ENCODE results near the gene ZNF518B. TPM values are rescaled to one million over a fixed set of nuclear protein-coding genes. Genes with fewer than 3 reads are reported as not detected.

Gene ZNF518B
- total RNA-seq, 1 experiment from 2014 or later: 38.7 TPM

DNA sequence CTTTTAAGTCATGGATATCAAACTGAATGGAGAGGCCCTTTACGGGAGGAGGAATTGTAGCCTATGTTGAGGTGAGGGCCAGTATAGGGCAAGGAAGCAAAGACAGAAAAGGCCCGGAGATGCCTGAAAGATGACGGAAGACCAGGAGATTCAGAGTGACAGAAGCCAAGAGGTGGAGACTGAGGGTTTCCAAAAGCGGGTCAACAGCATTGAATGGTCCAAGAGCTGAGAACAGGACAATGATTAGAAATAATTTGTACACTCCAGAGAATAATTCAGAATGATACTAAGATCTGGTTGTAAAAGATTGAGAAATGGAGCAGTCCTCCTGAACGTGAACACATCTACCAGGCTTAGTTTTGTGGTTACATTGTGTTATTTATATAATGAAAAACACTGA lies 45.5 kb upstream of the ZNF518B start (continued):
- TF ChIP-seq, protein P1, sequence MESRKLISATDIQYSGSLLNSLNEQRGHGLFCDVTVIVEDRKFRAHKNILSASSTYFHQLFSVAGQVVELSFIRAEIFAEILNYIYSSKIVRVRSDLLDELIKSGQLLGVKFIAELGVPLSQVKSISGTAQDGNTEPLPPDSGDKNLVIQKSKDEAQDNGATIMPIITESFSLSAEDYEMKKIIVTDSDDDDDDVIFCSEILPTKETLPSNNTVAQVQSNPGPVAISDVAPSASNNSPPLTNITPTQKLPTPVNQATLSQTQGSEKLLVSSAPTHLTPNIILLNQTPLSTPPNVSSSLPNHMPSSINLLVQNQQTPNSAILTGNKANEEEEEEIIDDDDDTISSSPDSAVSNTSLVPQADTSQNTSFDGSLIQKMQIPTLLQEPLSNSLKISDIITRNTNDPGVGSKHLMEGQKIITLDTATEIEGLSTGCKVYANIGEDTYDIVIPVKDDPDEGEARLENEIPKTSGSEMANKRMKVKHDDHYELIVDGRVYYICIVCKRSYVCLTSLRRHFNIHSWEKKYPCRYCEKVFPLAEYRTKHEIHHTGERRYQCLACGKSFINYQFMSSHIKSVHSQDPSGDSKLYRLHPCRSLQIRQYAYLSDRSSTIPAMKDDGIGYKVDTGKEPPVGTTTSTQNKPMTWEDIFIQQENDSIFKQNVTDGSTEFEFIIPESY (IDR thresholded peaks at IDR 0.05; ENCODE audit: extremely low read depth, insufficient replicate concordance, low read length): no peak
- TF ChIP-seq, protein P2, sequence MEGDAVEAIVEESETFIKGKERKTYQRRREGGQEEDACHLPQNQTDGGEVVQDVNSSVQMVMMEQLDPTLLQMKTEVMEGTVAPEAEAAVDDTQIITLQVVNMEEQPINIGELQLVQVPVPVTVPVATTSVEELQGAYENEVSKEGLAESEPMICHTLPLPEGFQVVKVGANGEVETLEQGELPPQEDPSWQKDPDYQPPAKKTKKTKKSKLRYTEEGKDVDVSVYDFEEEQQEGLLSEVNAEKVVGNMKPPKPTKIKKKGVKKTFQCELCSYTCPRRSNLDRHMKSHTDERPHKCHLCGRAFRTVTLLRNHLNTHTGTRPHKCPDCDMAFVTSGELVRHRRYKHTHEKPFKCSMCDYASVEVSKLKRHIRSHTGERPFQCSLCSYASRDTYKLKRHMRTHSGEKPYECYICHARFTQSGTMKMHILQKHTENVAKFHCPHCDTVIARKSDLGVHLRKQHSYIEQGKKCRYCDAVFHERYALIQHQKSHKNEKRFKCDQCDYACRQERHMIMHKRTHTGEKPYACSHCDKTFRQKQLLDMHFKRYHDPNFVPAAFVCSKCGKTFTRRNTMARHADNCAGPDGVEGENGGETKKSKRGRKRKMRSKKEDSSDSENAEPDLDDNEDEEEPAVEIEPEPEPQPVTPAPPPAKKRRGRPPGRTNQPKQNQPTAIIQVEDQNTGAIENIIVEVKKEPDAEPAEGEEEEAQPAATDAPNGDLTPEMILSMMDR (IDR thresholded peaks at IDR 0.05 in 2 of 3, conservative IDR thresholded peaks at IDR 0.05 in 1 of 3; ENCODE audit: borderline replicate concordance in 1 of 3, insufficient read depth in 1 of 3, low read depth in 2 of 3, low read length in 2 of 3): no peak
- no peak for TF ChIP-seq YY1 (IDR thresholded peaks at IDR 0.05; ENCODE audit: extremely low read depth, insufficient replicate concordance, low read depth, low read length)

DNA sequence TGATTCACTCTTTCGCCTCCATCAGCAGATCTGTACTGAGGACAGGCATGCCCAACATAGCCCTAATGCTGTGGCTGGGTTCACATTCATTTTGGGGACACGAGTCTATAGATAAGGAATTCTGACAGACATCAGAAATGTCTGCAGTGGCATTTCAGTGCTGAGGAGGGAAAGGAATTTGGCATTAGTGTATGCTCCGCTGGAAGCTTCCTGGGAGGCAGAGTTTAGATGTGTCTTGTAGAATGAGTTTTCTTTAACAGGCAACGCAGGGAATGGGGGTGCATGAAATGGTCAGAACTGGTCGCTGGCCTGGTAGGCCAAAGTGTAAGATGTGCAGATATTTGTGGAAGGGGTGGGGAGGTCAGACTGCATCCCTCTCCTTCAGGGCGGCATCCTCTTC lies 43.5 kb upstream of the ZNF518B start:
- Histone ChIP-seq H4K20me1 (ENCODE audit: insufficient read depth) (no peaks in the 10 kb centered on the region), H2AFZ (ENCODE audit: low read depth, low read length, poor library complexity, severe bottlenecking) (no peak overlapping the region), H3K27me3 (ENCODE audit: insufficient read depth, low read length) (no peaks in the 10 kb centered on the region), H3K9me3 (ENCODE audit: control insufficient read depth in 1 of 2, insufficient read depth in 1 of 2, low read depth in 1 of 2, low read length in 2 of 2) (no peaks in the 10 kb centered on the region), H3K9me2 (ENCODE audit: insufficient read depth) (no peaks in the 10 kb centered on the region), H3K36me3 (ENCODE audit: control insufficient read depth in 1 of 2, insufficient read depth in 2 of 2, low read length in 2 of 2) (no peaks in the 10 kb centered on the region), H3K79me2 (ENCODE audit: insufficient read depth, low read length) (no peaks in the 10 kb centered on the region), H3K9ac (ENCODE audit: low read length) (no peak overlapping the region), H3K4me1 (ENCODE audit: control insufficient read depth in 1 of 2, insufficient read depth in 2 of 2, low read length in 2 of 2) (no peaks in the 10 kb centered on the region), H3K27ac (ENCODE audit: low read depth, low read length) (no peak overlapping the region), H3K4me2 (ENCODE audit: low read length) (no peak overlapping the region), H3K4me3 (replicated peaks in 1 of 2; ENCODE audit: low read depth in 1 of 2, low read length in 2 of 2) (no peak overlapping the region)
- ATAC-seq (no peak), DNase-seq (ENCODE audit: low read depth, low spot score) (no peak)
- BruUV-seq (replicated peaks): no TSS peak
- intact Hi-C loops (cut with micrococcal nuclease): no loop called here
- ChIA-PET POLR2A (no interaction called here), RAD21 (ENCODE audit: low non-redundant PET in 1 of 2, low total read pairs in 2 of 2, uncharacterized antibody in 2 of 2, unreplicated experiment in 2 of 2) (no interaction called here), CTCF (no interaction called here)
- TF ChIP-seq YY1 (IDR thresholded peaks at IDR 0.05; ENCODE audit: extremely low read depth, insufficient replicate concordance, low read depth, low read length) (no peak), EZH2phosphoT487 (IDR thresholded peaks at IDR 0.05; ENCODE audit: borderline replicate concordance) (no peak), EGR1 (IDR thresholded peaks at IDR 0.05; ENCODE audit: low read depth) (no peak), CEBPB (IDR thresholded peaks at IDR 0.05; ENCODE audit: low read depth) (no peak), CBX3 (IDR thresholded peaks at IDR 0.05; ENCODE audit: low read depth) (no peak), ELF1 (IDR thresholded peaks at IDR 0.05; ENCODE audit: borderline replicate concordance, low read depth) (no peak), EZH2 (IDR thresholded peaks at IDR 0.05) (no peak), RAD21 (IDR thresholded peaks at IDR 0.05; ENCODE audit: low read depth) (no peak), SIN3A (IDR thresholded peaks at IDR 0.05; ENCODE audit: low read depth) (no peak), POLR2AphosphoS5 (IDR thresholded peaks at IDR 0.05; ENCODE audit: low read depth, low read length) (no peak), ZNF274 (IDR thresholded peaks at IDR 0.05; ENCODE audit: low read depth, low read length) (no peak), ZFX (IDR thresholded peaks at IDR 0.05) (no peak), SP1 (IDR thresholded peaks at IDR 0.05; ENCODE audit: low read depth) (no peak), JUND (IDR thresholded peaks at IDR 0.05) (no peak), SRF (IDR thresholded peaks at IDR 0.05; ENCODE audit: low read depth) (no peak), TCF7L2 (IDR thresholded peaks at IDR 0.05; ENCODE audit: borderline replicate concordance, extremely low read depth, insufficient read depth, insufficient read length) (no peak)
- TF ChIP-seq, protein P1 (IDR thresholded peaks at IDR 0.05; ENCODE audit: extremely low read depth, insufficient replicate concordance, low read length): no peak
